Renal cortex interstitium (tissue), 11 donors: Measurements from ENCODE around the gene EMC8. TPM values are rescaled to one million over a fixed set of nuclear protein-coding genes. Genes with fewer than 3 reads are reported as not detected.

Source experiments
- DNase-seq, 11 donors: peaks; one replicate each; pipeline ENCODE4 v3.0.0-alpha.2; 2013; ENCODE audit warnings: low read depth in 9 of 11, low spot score in 4 of 11; ENCODE audit errors: extremely low read depth in 1 of 11
- polyA plus RNA-seq, 3 donors: library from polyadenylated mRNA; unstranded; fragments of 120-200 nt; gene quantifications; one replicate each; pipeline ENCODE4 v1.2.1, GENCODE V29; 2013; ENCODE audit not compliant: insufficient read length in 3 of 3

The EMC8 gene
- polyA plus RNA-seq, 3 donors: 28.1 to 31.9 (median 31.8) TPM

DNA sequence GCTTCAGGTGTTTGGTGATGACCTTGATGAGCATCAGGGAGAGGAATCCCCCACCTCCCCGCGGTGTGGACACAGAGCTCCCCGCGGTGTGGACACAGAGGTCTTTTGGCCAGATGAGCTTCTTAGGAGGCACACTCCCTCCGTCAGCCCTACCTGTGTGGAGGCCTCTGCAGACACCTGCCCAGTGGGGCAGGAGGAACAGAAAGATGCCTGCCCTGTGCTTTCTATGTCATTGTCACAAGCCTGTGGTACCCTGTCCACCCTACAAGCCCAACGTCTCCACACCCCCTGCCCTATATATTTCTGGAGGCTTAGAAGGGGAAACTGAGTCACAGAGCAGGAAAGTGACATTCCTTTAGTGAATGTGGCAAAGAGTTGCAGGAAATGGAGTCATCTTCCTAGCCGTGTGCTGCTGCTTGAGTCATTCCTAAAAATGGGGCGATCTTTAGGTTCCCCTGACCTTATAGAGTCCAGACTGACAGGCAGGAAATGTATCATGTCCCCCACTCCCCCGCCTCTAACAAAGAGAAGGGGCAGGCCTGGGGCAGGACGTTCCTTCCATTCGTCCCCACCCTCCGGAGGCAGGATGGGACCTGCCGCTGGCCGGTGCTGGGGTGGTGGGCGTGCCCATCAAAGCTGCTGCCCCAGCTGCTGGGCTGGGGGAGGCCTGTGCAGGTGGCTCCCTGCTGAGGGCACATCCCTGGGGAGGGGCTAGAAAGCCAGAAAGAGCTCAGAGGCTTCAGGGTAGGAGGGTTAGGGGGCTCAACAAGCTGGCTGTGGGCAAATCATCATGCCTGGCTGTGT is 47.4 kb downstream of the EMC8 start:
- DNase-seq: no peak

DNA sequence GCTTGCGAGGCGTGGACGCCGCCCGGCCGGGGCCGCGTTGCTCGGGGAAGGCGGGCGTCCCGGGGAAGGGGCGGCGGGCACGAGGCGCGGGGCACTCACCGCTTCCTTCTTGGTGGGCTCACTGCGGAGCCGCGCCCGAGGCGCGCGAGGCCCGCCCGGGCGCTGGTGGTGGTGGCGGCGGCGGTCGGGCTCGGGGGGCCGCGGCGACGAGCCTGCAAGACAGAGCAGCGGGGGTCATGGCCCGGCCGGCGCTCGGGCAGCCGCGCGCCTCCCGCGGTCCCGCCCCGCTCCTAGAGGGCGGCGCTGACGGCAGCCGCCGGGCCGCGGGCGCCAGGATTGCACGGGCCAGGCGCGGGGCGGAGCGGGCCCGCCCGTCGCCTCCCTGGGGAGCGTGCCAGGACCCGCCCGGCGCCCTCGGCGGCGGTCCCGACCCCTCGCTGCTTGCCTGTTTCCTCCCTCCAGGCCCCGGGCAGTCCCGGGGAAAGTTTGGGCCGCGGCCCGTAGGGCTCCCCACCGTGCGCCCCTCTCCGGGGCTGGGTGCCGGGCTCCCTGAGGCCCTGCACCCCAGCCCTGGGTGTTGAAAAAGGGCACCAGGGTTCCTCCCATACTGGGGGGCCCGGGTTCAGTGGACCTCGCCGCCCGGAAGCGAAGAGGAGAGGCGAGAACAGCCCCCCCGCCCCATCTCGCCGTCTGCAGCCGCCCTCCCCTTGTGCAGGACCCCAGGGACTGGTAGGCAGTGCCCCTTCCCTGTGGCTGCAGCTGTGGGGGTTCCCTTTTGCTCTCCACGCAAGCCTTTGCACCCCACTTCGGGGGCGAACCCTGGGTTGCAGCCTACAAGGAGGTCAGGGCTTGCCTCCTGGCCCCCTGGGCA is 48.3 kb downstream of the EMC8 start, which contains the start of gene C16orf74:
Gene C16orf74 (minus strand): TSS at position 270 of the 871 bp plus-strand sequence. CDS start 15,879 bp downstream, outside the sequence.
- no peak for DNase-seq

- peak in 8 of 11 donors; percentile 39 to 71 (median 52) for DNase-seq
These were observed 49.1 kb downstream of the EMC8 start for GRCh38 chr16:85750146-85750826.

DNA sequence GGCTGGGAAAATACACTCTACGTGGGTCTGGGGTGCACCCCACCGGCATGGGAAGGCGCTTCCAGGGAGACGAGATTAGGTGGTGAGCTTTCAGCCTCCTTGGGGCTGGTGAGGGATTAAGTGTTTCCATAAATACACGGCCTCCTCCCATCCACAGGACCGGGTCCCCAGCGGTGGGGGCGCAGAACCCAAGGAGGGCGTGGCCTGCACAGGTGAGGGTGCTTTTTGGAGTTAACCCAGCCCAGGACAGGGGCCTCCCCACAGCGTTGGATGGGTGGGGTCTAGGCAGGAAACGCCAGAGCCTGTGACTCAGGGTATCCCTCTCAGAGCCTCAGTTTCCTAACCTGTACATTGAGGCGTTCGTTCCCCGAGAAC is 49.6 kb downstream of the EMC8 start:
- no peak for DNase-seq

GRCh38 chr16:85746460-85747215 is 52.7 kb downstream of the EMC8 start:
- no peak for DNase-seq

DNA sequence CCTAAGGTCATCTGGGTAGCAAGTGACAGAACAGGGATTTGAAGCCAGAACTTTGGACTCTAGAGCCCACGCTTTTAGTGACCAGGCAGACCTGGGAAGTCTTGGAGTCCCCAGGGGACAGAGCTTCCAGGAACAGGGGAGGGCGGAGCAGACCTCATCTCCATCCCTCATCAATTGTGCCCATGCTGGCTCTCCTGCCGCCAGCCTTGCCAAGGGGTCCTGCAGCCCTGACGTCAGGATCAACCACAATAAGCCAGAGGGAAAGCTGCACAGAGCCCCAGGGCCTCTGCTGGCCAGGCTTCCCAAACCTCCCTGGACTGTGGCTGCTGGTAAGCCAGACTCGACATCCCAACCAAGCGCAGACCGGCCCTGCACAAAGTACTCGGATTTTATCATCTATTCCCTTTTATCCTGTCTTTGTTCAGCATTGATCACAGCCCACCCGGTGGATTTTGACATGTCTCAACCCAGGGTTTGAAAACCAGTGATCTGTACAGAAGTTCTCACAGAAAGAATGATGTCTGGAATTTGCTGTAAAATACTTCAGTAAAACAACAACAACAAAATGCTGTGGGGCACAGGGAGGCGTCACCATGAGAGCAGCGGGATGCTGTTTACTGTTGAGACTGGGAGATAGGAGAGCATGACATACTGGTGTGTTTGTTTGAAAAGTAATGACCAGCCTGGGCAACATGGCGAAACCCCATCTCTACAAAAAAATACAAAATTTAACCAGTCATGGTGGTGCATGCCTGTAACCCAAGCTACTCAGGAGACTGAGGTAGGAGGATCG is 60.2 kb downstream of the EMC8 start:
- no peak for DNase-seq

GRCh38 chr16:85736921-85737320 is 62.4 kb downstream of the EMC8 start:
- no peak for DNase-seq

GRCh38 chr16:85735946-85736345 is 63.4 kb downstream of the EMC8 start:
- no peak for DNase-seq

DNA sequence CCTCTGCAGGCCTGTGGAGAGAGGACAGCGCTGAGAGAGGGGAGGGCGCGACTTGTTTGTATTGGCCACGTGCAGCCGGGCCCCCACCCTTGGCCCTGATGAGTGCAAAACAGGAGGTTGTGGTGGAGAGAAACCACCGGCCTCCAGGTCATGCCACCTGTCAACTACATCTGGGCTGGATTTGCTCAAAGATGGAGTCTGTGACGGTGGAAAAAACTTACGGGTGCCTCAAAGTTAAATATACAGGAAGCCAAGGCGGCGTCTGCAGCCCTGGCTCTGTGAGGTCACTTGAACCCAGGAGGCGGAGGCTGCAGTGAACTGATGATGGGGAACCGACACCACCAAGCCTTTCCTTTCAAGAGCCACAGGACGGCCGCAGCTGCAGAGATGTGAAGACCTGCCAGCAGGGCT is 64.1 kb downstream of the EMC8 start:
- DNase-seq: no peak

DNA sequence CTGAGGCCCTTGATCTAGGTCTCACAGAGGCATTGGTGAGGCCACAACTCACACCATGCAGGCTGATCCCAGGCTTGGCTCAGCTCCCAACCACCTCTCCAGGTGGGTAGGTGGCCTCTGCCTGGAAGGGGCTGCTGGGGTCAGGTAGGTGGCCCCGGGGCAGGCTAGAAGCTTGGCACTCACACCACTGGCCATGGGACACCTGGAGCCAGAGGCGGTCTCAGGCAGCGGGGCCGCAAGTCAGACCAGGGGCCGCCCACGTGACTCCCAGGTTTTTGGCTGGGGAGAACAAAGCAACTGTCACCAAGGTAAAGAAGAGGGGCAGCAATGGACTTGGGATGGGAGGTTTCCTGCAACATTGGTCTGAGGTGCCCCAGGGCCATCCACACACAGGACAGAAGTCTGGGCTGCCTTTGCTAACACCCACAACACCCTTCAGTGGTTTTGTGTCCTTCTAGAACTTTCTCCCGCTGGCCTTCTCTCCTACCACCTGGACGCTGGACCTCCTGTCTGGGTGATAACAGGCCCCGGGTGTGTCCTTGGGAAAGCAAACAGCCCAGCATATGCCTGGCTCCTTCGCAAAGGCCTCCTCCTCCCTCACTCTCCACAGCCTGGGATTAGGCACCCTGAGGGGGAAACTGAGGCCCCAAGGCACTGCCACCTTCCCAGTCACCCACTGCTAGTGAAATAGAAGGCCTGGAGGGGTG is 64.9 kb downstream of the EMC8 start:
- DNase-seq: no peak

- DNase-seq: no peak
These were observed 65.5 kb downstream of the EMC8 start for GRCh38 chr16:85733839-85734170.

DNA sequence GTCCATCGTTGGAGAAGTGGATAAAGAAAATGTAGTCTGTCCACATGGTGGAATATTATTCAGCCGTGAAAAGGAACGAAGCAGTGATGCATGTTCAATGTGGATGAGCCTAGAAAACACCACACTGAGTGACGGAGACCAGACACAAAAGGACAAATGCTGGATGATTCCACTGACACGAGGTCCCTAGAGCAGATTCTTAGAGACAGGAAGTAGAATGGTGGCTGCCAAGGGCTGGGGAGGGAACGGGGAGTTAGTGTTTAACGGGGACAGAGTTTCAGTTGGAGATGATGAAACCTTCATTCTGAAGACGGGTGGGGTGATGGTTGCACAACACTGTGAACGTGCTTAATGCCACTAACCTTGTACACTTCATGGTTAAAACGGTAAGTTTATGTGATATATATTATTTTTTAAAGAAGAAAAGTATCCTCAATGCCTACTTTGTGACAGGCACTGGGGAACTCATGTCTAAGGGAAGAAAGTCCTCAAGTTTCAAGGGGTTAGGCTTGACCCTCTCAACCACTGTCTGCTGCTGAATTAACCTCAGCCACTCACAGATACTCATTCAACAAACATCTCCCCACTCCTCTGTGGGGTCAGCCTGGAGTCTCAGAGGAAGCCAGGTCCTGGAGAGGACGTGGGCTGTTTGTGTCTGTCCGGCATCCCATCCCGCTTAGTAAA is 66.0 kb downstream of the EMC8 start:
- no peak for DNase-seq

DNA sequence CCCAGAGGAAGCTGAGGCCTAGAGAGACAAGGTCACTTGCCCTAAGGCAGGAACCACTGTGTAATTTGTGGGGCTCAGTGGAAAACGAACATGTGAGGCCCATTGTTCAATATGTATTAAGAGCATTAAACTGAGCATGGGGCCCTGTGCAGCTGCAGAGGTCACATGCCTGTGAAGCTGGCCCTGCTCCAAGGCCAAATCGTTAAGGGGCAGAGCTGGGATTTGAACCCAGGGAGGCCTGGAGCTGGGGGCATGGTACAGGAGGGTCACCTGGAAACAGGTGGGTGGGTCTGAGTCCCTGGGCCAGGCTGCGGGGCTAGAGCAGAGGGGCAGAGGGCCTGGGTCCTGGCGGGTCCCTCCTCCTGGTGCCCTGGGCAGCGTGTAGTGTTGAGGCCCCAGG is 68.2 kb downstream of the EMC8 start:
- no peak for DNase-seq

- no peak for DNase-seq
These were observed 69.2 kb downstream of the EMC8 start for GRCh38 chr16:85730186-85730465.

GRCh38 chr16:85729452-85730185 is 69.7 kb downstream of the EMC8 start:
- no peak for DNase-seq

GRCh38 chr16:85728879-85729278 is 70.5 kb downstream of the EMC8 start:
- DNase-seq: no peak
